ENCODE results near the gene EME1.

GRCh38 chr17:50348522-50349242 lies 24.3 kb upstream of the EME1 start:
- TF ChIP-seq CTCF (IDR thresholded peaks at IDR 0.05) (no peak), EP300 (IDR thresholded peaks at IDR 0.05) (no peak)

Data from ovary (tissue), 3 donors.